ENCODE data around the gene HS3ST6.
"Not testable (repeated sequence)": the region's sequence is repeated elsewhere in the genome, so short reads cannot be mapped to it uniquely, and the experiment has no call there.

The HS3ST6 gene

DNA sequence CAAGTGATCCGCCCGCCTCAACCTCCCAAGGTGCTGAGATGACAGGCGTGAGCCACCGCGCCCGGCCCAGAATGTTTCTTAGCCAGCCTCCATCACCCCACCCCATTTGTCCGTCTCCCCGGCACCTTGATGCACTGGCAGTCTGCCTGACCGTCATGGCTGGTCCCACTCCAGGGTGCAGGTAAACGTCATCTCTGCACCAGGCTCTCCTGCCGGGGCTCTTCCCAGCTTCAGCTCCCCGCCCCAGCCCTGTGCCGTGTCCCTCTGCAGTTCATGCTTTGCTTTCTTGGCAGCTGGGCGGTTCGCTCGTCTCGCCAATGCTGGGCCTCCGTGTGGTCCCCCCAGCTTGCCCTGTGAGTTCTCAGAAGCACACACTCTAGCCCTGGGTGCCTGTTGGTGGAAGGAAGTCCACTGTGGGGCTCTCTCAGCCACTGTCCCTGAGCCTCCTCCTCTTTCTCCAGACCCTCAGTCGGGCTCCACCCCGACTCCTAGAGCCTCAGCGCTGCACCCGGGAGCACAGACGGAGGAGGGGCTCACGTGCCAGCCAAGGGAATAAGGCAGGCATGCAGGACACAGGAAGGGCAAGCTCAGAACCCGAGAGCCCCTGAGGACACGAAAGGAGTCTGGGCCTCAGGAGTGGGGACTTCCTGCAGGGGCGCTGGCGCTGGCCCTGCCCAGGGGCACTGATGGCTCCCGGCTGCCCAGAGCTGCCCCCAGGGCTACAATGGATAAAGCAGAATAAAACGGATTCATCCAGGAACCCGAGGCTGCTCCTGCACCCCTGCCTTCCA, 12.0 kb downstream of the HS3ST6 start:
- no peak for DNase-seq

DNA sequence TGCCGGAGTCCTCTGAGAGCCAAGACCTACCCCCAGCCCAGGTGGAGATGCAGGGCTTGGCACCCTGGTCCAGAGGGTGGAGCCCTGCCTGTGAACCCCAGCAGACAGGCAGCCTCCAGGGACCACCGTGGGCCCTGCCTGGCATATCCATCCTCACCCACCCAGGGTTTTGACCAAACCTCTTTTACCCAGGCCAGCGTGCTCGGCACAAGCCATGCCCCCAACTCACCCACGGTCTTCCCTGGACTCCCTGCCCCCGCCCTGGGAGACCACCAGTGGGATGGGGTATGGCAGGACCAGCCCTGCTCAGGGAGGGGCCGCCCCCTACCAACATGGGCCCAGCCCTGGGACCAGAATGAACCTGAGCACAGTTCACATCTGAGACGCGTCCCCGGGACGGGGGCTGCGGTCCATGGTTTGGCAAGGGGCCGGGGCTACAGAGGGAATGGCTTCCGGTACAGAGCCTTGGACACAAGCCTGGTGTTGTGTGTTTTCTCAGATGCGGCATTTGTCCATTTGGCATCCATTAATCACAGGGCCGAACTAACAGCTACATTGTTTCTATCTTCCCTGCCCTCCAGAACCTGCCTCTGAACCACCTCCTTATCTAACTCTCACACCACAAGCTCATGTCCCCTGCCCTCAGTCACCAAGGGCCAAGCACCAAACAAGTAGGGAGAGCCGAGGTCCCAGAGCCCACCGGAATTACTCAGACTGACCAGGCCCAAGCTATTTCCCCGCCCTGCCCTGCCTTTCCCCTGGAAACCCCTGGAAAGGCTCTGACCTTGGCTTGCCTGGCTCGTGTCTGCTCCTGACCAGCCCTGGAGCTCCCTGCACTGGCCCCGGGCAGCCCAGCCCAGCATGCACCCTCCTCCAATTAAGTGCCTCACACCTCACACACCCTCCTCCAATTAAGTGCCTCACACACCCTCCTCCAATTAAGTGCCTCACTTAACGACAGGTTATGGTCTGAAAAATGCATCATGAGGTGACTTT, 14.1 kb downstream of the HS3ST6 start:
- DNase-seq = no peak

DNA sequence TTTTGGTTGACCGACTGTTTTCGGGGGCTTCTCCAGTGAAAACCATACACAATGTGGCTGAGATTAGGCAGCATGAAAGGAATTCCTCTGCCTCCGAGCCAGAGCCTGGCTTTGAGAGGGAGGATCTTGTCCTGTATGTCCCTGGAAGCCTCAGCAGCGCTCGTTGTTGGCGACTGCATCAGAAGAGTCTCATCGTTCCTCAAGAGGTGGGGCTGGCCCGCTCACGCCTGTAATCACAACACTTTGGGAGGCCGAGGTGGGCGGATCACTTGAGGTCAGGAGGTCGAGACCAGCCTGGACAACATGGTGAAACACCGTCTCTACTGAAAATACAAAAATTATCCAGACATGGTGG, 15.0 kb downstream of the HS3ST6 start:
- DNase-seq = no peak

DNA sequence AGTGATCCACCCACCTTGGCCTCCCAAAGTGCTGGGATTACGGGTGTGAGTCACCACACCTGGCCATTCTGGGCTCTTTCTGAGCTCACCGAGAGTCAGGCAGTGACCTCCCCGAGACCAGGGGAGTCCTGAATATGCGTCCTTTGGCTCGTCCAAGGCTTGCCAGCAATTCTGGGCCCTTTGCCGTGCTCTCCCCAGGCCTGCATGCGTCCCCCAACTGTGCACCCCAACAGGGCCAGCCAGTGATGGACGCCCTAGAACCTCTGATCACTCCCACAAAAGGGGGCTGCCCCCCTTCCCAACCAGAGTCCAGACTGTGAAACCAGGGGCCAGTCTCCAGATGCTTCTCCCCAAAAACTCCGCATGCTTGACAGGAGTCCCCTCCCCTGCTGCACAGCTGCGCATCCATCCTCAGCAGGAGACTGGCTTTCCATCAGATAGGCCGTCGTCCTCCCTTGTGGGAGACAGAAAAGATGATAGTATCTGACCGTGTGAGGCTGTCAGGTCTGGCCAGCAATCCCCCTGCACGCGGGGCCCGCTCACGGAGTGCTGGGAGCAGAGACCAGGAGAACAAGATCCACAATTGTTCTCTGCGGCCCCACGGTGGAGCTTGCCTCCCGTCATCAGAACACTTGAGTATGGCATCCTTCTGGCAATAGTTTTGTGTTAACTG, 15.5 kb downstream of the HS3ST6 start:
- DNase-seq = no peak

DNA sequence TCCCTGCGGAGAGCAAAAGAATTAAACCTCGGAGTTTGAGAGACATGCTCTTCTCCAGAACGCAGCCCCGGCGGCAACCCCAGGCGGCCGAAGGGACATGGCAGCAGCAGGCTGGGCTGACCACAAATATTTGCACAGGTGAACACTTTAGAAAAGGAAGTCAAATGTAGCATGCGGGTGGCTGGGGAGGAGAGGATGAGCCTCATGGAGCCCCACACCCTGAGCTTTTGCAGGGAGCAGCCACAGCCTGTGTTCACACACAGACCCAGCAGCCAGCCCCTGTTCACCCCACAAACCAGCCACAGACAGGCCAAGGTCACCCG, 17.8 kb downstream of the HS3ST6 start:
- DNase-seq = no peak

DNA sequence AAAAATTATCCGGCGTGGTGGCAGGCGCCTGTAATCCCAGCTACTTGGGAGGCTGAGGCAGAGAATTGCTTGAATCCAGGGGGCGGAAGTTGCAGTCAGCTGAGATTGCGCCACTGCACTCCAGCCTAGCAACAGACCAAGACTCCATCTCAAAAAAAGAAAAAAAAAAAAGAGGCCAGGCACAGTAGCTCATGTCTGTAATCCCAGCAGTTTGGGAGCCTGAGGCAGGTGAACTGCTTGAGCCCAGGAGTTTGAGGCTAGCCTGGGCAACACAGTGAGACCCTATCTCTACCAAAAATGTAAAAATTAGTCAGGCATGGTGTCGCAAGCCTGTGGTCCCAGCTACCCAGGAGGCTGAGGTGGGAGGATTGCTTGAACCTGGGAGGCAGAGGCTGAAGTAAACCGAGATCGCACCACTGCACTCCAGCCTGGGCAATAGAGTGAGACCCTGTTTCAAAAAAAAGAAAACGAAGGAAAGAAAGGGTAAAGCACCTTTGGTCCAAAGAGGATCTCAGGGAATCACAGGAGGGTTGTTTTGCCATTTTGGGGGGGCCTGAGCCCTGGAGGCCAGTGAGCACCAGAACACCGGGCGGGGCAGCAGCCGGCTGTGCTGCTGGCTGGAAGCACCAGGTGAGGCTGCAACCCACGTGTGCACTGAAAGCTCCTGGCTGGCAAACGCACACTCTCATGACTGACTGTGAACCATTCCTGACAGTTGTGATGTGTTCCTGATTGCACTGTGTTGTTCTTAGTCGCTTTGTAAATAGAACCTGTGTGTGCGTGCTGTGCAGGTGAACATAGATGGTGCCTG, 18.4 kb downstream of the HS3ST6 start:
- DNase-seq = no peak

DNA sequence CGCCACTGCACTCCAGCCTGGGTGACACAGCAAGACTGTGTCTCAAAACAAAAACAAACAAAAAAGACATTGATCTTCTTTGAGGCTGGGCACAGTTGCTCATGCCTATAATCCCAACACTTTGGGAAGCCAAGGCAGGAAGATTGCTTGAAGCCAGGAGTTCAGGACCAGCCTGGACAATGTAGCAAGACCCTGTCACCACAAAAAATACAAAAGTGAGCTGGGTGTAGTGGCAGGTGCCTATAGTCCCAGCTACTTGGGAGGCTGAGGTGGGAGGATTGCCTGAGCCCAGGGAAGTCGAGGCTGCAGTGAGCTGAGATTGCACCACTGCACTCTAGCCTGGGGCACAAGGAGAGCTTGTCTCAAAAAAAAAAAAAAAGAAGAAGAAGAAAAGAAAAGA, 20.5 kb downstream of the HS3ST6 start:
- DNase-seq = not testable (repeated sequence)

DNA sequence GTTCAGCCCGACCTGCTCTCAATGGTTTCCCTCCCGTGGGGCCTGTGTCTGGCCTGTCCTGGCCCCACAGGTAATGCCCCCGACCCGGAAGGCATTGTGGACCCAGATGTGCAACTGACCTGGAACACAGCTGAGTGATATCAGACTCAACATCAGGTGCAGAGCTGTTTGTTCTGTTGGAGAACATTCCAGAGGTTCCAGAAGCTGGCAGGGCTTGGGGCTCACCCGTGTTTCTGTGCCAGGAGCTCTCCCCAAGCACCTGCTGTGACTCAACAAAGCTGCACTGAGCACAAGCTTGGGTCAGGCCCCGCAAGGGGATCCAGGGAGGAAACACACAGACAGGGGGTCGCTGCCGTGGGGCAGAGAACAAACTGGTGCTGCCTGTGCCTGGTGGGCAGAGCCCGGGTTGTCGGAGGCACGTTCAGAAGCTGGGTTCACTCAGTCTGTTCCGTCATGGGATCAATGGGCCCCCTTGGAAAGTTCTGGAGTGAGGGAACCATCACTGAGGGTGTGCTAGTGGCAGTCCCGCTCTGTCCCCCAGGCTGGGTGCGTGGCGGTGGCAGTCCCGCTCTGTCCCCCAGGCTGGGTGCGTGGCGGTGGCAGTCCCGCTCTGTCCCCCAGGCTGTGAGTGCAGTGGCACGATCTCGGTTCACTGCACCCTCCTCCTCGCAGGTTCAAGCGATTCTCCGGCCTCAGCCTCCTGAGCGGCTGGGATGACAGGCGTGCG, 22.1 kb downstream of the HS3ST6 start:
- no peak for DNase-seq

DNA sequence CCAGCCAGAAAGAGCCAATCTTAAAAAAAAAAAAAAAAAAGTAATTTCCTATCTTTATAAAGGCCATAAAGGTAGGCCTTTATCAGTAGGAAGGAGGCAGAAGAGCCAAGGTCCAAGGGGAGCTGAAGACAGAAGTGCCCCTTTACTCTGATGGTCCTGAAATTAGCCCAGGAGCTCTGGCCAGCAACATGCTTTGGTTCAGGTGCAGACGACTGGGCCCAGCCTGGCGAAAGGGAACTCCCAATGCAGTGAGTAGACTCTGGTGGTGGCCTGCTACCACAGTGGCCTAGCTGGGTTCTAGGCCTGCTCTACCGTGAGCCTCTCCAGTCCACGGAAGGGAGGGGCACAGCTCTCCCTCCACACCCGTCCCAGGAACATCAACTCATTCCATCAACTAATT, 23.1 kb downstream of the HS3ST6 start:
- no peak for DNase-seq

DNA sequence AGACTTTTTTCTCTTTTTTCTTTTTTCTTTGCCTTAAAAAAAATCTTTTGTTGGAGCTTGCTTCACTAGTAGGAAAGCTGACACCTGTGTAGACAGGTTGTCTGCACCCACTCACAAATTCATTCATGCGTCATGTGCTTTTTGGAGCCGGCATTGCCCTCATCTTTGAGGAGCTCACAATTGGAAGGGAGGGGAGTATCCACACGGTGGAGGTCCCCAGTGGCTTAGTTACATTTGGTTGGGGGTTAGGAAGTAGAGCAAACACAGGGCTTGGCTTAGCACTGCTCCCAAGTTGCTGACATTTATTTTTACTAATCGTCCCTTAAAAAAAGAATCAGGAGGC, 27.5 kb downstream of the HS3ST6 start:
- DNase-seq = no peak

DNA sequence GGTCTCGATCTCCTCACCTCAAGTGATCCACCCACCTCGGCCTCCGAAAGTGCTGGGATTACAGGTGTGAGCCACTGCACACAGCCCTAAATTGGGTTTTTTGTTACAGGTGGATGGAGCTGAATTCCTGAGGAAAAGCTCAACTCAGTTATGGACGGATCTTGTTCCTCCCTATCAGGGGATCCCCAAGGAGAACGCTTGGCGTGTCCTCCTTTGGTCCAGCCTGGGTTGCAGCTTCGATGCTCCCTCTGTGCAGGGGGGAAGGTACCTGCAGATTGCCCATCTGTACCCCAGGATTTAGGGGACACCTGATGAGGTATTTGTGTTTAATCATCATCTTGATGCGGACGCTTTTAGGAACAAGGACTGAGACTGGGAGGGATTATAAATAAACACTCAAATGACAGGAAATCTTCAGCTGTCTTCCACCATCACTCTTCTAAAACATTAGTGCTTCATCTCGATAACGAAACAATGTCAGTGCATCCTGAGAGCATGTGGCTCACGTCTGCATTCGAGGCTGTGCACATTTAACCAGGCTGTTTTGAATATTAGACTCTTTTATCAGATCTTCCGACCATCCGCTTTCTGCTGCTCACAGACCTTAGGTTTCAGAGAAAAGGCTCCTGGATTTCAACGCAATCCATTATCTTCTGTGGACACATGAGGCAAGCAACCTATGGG, 28.0 kb downstream of the HS3ST6 start:
- DNase-seq = no peak

DNA sequence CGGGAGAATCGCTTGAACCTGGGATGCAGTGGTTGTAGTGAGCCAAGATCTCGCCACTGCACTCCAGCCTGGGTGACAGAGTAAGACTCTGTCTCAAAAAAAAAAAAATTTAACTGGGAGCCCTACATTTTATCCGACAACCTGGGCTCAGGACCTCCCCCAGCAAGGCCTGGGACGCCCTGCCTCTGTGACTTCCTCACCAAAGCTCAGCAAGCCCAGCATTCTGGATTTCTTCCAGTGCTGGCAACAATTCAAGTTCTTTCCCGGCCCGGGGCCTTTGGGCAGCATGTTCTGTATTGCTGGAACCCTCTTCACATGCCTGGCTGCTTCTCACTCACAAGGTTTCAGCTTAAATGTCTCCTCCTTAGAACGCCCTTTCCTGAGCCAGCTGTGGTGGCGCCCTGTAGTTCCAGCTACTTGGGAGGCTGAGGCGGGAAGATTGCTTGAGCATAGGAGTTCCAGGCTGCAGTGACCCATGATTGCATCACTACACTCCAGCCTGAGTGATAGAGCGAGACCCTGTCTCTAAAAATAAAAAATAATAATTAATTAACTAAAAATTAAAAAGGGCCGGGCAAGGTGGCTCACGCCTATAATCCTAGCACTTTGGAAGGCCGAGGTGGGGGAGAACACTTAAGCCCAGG, 30.4 kb downstream of the HS3ST6 start:
- no peak for DNase-seq

DNA sequence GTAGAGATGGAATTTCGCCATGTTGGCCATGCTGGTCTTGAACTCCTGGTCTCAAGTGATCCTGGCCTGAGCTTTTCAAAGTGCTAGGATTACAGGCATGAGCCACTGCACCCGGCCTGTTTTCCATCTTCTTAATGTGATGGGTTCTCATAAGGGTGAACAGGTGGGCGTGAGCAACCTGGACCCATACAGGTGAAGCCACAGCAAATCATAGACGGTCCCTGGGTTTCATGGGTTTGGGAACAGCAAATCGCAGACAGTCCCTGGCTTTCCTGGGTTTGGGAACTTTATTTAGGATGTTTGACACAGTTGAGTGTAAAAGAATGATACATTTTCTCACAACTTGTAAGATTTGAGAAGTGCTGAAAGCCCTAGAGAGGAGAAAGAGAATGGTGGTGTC, 33.3 kb downstream of the HS3ST6 start:
- no peak for DNase-seq

DNA sequence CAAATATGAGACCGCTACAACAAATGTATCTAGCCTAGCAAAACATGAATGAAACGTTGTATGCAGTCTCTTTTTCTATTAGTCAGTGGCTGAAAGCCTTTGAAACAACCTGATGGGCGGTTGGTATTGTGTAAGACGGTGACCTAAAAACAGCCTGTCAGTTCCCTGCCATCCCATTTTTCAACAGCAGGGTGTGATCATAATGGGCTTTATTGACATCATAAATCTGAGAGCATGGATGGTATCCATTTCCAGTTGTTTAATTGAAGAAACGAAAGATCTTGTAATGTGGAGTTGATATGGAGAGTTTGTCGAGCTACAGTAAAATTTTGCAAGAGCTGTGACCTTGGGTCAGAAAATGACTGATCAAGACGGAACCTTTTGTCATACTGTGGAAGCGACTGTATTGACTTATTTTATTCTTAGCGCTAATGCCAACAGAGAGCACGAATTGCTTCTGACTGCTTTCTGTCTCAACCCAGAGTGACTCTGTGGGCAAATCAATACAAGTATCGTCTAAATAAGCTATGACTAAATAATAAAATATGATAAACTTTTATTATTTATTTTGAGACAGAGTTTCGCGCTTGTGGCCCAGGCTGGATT, 34.0 kb downstream of the HS3ST6 start:
- no peak for DNase-seq

DNA sequence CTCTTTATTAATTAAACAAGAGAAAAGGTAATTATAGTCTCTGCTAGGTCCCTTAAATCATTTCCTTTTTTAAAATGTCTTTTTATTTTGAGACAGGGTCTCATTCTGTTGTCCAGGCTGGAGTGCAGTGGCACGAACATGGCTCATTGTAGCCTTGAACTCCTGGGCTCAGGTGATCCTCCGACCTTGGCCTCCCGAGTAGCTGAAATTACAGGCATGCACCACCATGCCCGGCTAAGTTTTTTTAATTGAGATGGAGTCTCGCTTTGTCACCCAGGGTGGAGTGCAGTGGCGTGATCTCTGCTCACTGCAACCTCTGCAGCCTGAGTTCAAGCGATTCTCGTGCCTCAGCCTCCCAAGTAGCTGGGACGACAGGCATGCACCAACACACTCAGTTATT, 37.0 kb downstream of the HS3ST6 start:
- not testable (repeated sequence) for DNase-seq

DNA sequence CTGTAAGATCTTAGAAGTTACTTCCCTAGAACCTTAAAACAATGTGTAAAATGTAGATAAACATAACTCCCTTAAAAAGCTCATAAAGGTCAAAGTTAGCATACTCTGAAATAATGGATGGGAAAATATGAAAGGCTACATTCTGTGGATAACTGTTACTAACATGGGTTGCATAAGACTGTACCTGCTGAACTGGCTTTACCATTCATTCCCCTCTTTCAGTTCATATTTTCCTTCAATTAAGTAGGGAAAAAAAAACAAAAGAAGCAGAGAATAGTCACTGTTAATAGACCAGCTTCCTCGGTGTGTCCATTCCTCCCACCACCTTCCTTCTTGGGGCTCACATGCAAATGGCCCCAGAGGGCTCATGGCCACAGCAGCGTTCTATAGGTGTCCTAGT, 38.7 kb downstream of the HS3ST6 start:
- DNase-seq = no peak

DNA sequence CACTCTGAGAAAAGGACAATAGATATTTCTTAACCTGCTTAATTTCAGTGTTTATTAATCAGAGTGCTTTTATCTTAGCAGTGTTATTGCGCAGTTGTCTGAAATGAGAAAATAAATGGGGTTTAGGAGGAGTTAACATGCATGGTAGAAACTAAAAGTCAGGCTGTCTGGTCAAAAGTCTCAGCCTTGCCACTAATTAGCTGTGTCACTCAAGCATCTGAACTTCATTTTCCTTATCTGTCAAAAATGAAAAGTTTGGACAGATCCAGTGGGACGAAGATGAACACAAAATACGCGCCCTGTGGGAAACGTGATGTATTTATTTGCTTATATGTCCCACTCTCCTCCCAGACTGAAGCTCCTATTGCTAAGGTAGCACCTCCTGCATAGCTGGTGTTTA, 40.0 kb downstream of the HS3ST6 start:
- no peak for DNase-seq

DNA sequence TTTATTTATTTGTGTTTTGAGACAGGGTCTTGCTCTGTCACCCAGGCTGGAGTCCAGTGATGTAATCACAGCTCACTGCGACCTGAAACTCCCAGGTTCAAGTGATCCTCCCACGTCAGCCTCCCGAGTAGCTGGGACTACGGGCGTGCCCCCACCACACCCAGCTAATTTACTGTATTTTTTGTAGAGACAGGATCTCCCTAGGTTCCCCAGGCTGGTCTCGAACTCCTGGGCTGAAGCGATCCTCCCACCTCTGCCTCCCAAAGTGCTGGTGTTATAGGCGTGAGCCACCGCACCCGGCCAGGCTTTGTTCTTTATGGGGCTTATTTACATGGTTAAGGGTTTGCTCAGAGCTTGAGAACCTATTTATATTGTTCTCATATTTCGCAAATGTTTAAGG, 40.4 kb downstream of the HS3ST6 start:
- DNase-seq = no peak

DNA sequence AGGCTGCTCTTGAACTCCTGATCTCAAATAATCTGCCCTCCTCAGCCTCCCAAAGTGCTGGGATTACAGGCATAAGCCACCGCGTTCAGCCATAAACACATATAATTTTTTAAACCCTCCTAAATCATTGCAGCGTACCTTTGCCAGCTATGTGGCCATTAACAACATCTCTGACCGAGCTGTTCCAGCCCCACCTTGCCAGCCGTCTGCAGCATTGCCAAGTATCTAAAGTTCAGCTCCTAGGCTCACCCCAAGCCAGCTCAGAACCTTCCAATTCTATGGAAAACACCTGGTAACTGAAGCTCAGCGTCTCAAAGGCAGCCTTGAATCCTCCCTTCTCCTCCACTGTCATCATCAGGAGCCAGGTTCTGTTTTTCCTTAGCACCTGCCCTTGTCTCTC, 41.1 kb downstream of the HS3ST6 start:
- DNase-seq = no peak

DNA sequence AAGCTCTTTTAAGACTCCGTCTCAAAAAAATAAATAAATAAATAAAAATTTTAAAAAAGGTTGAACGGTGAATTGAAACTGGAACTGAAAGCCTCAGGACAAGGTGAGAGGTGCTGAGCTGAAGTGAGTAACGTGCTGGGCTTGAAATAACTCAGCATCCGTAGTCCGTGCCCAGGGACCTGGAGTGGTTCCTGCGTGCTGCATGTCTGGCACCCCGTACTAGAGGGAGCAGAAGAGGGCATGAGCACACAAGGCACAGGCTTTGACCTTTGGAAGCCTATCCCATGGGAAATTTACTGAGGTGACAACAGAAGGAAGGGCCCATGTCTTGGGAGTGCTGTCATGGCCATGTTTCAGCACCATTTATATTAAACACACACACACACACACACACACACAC, 41.7 kb downstream of the HS3ST6 start:
- DNase-seq = no peak

DNA sequence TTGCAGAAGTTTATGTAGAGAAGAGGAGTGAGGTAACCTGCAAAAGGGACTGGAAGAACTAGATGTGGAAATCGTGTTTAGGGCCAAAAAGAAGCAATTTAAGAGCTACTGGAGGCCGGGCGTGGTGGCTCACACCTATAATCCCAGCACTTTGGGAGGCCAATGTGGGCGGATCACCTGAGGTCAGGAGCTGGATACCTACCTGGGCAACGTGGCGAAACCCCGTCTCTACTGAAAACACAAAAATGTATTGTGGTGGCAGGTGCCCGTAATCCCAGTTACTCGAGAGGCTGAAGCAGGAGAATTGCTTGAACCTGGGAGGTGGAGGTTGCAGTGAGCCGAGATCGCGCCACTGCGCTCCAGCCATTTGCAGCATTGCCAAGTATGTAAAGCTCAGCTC, 42.1 kb downstream of the HS3ST6 start:
- DNase-seq = not testable (repeated sequence)

Data from effector CD8-positive, alpha-beta T cell (primary cell).